Activated CD4-positive, CD25-positive, alpha-beta regulatory T cell treated with anti-CD3 and anti-CD28 coated beads, Interleukin-2, amount 50 U/mL, for 24 hours (primary cell): ENCODE data around the gene DCLRE1B.
"Not testable (repeated sequence)": the region's sequence is repeated elsewhere in the genome, so short reads cannot be mapped to it uniquely, and the experiment has no call there.

Experiments
- ATAC-seq, 2 donors: fragments of 150-1000 bp; cut with Tn5 transposase; one replicate each; pipeline ENCODE4 v1.10.0; 2021; ENCODE audit warnings: mild to moderate bottlenecking in 1 of 2, moderate library complexity in 1 of 2

The DCLRE1B gene

DNA sequence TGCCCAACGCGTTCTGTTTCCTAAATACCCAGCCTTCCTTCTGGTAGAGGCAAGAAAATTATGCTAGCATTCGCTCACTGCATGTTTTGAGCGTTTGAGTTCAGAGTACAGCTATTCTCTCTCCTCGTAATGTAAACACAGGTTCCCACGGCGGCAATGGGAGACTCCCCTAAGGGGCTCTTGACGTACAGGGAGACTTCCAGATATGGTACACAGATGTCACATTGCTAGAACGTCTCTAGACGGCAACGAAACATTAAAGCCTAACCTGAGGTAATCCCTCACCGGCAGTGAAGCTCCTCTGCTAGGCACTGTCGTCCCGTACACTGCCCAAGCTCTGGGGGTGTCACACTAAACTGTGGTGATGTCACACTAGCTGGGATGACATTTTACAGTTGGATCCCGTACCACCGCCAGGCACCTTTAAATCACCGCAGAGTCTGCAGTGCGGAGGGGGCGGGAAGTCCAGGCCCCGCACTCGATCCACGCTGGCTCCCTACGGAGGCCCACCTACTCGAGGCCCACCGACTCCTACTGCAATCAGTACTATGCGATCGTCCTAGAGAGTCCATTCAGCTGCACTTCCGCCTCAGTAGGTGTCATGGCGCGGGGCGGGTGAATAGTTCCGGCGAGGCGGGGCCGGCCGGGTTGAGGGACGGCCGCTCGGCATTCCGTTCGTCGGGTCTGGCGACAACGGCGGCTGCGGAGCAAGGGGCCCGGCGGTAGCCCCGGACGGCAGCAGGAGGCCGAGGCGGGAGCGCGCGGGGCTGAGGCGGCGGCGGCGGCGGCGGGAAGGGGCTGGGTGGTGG lies 24.0 kb downstream of the DCLRE1B start, which contains the start of gene HIPK1:
TSS of gene HIPK1 (plus strand) at position 384 of the 809 bp plus-strand sequence.
- ATAC-seq: peak; percentile 77 to 84

DNA sequence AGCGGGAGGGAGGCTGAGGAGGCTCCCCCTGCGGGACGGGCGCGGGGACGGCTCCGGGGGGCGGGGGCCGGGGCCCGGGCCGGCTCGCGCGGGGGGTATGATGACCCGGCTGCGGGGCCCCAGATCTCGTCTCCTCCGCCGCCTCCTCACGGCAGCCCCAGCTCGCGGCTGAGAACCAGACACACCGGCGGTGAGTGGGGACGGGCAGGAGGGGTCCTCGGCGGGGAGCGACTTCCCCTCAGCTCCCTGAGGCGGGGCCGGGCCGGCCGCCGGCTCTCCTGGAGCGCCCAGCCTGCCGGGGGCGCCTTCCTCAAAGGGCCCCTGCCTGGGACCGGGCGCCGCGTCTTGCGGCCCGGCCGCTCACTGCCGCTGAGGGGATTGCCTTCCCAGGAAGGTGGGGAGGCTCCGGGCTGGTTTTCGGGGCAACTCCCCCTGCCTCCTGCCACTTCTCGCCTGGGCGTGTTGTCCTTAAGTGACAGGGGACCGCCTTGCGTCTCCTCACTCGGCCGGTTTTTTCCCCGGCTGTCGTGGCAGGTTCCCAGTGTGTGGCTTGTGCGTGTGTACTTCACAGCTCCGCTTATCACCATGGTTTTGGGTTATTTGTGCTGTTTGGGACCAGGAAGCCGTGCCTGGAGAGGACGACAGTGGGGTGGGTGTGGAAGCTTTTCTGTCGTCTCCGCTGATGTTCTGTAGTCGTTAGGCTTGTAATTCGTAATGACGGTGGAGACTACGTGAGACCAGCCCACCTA lies 24.8 kb downstream of the DCLRE1B start:
- peak; percentile 33 to 34 for ATAC-seq

DNA sequence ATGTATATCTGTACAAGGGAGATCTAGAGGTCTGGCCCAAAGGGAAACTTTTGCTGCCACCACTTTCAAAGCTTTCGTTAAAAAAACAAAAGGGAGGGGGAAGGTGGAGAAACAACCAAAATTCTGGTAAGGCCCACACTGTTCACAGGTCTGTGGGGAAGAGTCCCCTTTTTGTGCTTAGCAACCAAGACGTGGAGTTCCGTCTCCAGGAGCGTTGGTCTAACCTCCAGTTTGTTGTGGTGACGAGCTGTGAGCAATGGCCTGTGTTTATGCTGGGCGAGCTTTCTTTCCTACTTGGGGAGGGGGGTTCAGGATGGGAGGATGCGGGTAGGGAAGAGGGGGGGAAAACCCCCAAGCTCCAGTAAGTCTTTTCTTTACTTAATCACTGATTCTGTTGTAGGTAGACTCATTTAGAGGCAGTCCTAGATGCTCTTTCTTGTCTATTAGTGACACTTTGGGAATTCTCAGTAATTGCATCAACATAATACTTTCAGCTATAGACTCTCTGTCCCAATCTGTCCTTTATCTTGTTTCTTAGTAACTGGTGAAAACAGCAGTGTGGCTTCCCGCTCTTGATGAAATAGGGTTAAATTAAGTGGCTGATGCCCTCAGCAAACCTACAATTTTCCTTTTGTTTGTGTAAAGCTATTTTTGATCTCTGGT lies 25.5 kb downstream of the DCLRE1B start:
- ATAC-seq: peak; percentile 36 to 38

DNA sequence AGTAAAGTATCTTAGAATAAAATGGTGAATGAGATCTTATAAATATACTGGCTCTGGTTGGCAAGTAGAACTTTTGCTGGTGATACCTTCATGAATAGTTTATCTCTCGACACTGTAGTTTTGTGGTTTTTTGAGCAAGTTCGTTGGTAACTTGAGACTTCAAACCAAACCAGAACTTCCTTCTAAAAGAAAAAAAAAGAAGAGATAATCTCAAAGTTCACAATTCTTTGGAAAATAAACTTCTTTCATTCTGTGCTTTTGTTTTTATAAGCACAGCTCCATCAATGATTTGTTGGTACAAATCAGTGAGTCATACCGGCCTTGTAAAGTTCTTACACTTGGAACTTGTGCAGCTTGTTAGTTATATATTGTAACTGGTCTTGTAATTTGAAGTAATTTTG lies 26.3 kb downstream of the DCLRE1B start:
- ATAC-seq: no peak

DNA sequence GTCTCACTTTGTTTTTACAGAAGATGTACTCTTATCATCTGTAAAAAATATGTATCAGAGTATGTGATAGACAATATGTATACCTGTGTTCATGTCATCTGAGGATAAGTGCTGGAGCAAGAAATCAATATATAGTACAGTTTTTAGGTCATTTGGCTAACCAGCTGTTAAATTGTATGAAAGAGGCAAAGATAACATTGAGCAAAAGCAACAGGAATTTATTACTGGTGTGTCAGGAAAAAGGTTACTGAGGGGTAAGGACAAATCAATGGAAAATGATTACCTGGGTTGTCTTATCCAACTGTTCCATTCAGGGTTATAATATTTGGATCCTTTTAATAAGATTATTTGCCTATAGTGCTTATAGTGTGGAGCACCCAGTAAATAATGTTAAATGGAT lies 28.9 kb downstream of the DCLRE1B start:
- no peak for ATAC-seq

DNA sequence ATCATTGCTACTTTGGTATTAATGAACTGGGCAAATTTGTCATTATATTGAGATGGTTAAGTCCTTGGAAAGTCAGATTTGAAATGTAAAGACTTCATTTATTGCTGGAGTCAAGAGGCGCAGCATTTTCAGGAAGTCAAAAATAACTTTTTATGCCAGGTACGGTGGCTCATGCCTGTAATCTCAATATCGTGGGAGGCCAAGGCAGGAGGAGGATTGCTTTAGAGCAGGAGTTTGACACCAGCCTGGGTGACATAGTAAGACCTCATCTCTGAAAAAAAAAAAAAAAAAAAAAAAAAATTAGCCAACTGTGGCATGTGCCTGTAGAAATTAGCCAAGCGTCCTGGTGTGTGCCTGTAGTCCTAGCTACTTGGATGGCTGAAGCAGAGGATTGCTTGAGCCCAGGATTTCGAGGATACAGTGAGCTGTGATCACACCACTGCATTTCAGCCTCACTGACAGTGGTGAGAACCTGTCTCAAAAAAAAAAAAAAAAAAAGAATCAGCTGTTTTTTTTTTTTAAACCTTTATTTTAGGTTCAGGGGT lies 29.5 kb downstream of the DCLRE1B start:
- no peak for ATAC-seq

DNA sequence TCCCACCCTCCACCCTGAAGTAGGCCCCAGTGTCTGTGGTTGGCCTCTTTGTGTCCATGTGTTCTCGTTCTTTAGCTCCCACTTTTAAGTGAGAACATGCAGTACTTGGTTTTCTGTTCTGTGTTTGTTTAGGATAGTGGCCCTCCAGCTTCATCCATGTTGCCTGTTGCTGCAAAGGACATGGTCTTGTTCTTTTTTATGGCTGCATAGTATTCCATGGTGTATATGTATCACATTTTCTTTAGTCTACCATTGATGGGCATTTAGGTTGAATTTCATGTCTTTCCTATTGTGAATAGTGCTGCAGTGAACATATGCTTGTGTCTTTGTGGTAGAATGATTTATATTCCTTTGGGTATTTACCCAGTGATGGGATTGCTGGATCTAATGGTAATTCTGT lies 30.1 kb downstream of the DCLRE1B start:
- ATAC-seq: no peak

DNA sequence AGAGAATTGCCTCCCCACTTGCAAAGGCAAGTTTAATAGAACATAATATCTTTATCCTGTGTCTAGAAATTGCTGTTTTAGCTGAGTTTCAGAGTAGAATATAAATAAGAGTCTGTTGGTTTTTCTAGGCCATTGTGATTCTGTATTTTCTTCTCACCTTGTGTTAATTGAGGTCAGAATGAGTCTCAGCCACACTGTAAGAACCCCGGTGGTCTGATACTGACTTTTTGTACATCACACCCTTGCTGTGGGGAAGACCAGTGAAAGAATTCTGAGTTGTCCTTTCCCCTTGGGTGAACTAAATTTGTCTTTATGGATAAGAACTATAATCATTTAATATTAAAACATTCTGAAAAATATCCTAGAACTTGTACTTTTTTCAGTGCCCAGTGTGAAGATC lies 30.8 kb downstream of the DCLRE1B start:
- peak in 1 of 2 donors; percentile 36 for ATAC-seq

DNA sequence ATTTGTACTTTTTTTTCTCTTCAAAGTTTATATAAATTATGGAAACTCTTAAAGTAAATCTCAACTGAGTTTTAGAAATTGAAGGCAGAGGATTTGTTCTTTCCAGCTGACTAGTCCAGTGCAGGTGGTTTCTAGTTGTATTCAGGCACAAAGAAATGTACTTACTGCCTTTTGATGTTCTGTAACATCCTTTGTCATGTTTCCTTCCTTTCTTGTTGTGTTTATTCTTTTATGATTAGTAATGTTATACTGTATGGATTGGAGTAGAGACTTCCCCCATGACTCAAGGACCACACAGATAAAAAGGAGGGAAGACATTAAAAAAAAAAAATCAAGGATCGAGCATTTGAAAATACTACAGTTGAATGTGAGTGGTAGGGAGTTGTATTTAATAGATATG lies 32.0 kb downstream of the DCLRE1B start:
- ATAC-seq: no peak

DNA sequence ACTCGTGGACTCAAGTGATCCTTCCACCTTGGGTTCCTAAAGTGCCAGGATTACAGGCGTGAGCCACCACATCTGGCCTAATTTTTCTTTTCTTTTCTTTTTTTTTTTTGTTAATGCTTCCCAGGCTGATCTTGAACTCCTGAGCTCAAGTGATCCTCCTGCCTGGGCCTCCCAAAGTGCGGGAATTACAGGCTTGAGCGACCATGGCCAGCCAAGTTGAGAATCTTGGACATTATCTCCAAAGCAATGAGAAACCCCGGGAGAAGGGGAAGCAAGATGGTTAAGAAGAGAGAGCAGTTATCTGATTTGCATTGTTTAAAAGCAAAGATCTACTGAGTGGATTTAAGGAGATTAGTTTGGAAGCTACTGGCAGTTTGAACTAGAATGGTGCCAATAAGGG lies 33.1 kb downstream of the DCLRE1B start:
- no peak for ATAC-seq

DNA sequence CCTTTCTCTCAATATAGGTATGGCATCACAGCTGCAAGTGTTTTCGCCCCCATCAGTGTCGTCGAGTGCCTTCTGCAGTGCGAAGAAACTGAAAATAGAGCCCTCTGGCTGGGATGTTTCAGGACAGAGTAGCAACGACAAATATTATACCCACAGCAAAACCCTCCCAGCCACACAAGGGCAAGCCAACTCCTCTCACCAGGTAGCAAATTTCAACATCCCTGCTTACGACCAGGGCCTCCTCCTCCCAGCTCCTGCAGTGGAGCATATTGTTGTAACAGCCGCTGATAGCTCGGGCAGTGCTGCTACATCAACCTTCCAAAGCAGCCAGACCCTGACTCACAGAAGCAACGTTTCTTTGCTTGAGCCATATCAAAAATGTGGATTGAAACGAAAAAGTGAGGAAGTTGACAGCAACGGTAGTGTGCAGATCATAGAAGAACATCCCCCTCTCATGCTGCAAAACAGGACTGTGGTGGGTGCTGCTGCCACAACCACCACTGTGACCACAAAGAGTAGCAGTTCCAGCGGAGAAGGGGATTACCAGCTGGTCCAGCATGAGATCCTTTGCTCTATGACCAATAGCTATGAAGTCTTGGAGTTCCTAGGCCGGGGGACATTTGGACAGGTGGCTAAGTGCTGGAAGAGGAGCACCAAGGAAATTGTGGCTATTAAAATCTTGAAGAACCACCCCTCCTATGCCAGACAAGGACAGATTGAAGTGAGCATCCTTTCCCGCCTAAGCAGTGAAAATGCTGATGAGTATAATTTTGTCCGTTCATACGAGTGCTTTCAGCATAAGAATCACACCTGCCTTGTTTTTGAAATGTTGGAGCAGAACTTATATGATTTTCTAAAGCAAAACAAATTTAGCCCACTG lies 35.5 kb downstream of the DCLRE1B start:
- ATAC-seq: peak; percentile 48 to 59

DNA sequence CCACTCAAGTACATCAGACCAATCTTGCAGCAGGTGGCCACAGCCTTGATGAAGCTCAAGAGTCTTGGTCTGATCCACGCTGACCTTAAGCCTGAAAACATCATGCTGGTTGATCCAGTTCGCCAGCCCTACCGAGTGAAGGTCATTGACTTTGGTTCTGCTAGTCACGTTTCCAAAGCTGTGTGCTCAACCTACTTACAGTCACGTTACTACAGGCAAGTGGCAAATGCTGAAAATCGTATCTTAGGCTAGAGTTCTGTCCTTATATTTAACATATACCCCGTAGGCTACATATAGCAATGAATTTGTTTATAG lies 36.1 kb downstream of the DCLRE1B start:
- no peak for ATAC-seq

DNA sequence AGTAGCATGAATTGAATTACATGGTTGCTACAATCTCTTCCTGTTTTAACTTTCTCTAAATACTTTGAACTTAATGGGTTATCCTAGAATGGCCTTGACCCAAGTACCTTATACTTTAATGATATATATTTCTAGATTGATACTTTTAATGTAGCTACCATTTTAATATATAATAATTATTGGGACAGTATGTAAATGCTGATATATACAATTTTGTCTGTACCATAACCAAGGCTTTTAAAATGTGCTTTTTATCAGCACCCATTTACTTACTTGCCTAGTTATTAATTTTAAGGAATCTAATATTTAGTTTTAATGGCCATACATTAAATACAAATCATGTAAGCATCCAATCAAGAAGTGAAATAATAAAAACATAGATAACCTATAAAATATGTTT lies 37.4 kb downstream of the DCLRE1B start:
- ATAC-seq: no peak

DNA sequence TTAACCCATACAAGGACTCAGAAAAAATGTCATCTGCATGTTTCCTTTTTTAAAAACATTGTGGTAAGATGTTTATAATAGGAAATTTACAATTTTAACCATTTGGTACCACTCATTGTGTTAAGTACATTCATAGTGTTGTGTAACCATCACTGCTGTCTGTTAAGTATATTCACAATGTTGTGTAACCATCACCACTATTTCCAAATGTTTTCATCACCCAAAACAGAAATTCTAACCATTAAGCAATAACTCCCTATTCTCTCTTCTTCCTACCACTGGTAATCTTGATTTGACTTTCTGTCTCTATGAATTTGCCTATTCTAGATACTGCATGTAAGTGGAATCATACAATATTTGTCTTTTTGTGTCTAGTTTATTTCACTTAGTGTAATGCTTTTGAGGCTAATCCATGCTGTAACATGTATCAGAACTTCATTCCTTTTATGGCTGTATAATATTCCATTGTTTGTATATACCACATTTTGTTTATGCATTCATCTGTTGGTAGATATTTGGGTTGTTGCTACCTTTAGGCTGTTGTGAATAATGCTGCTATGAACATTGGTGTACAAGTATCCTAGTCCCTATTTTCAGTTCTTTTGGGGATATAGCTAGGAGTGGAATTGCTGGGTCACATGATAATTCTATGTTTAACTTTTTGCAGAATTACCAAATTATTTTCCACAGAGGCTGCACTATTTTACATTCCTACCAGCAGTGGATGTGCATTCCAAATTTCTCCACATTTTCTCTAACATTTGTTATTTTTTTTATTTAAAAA lies 38.1 kb downstream of the DCLRE1B start:
- no peak for ATAC-seq

DNA sequence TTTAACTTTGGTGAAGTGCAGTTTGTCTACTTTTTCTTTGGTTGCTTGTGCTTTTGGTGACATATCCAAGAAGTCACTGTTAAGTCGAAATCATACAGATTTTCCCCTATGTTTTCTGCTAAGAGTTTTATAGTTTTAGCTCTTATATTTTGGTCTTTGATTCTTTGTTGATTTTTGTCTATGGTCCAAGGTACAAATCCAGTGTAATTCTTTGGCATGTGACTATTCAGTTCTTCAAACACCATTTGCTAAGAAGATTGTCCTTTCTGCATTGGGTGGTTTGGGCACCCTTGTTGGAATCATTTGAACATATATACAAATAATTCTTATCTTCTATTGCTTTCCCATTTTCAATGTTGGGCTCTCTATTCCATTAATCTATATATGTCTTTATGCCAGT lies 40.2 kb downstream of the DCLRE1B start:
- no peak for ATAC-seq

DNA sequence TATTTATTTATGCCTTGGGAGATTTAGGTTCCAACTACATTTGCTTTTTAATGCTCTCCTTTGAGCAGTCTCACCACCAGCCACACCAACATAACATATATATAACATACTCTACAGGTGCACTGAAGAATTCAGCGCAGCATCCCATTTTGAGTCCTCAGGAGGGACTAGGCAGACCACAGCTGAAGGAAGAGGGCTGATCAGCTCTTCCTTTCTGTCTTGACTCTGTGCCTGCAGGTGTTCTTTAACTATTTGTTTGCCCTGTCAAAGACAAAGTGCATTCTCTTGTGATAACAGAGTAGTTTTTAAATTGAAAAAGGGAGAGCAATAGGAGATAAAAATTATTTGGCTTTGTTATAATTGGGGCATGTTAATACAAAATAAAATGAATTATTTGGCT lies 41.0 kb downstream of the DCLRE1B start:
- no peak for ATAC-seq

DNA sequence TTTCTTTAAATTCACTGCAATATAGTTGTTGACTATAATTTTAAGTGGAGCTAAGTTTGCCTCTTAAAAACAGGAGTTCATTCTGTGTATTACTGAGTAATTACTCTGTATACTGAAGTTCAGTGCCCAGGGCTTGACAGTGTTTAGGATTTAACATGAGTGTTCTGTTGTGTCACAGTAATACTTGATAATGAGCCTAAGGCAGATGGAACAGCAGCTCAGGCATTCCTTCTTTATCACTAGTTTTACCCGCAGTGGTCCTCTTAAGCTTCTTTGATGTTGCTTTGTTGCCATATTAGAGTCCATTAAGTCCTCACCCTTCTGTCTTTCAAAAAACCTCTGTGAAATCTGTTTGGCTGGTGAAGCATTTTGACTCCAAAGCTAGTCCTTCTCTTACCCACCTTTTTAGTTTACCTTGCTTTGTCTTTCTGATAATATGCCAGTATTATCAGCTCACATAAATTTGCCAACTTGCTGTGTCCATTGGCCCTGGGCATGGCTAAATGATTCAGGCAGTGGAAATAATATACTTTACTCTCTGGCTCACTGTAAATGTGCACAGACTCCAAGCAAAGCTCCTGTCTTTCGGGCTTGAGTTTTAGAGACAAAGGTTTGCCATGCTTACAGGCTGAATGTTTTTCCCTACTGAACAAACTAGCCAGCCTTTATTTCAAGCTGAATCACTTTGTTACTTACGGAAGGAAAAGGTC lies 41.7 kb downstream of the DCLRE1B start:
- ATAC-seq: peak; percentile 50 to 54

DNA sequence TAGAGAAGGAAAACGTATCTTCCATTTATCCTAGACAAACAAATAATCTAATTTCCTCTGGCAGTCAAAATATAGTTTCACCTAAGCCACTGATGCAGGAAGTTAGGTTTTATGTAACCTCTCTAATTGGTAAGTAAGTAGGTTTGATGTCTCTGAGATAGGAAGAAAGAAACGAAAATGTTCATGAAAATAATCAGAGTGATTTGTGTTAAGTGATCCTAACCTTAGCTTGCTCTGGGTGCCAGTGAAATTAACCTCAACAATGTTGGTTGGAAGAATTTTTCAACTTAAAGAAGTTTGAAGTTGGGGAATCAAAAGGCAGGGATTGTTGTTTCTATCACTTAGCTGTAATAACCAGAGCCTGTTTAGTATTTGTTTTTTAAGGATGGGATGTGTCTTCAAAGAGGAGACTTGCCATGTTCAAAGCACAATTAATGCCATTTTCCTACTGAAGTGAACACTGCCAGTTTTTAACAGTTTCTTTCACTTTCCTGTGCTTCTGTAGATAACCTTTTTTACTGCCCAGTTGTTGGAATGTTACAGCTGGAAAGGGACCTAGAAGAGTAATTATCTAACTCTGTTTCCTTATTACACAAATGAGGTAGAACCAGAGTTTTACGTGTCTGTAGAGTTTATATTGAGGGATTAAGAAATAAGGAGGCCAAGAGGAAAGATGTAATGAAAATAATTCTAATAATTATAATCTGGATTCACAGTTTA lies 42.4 kb downstream of the DCLRE1B start:
- no peak for ATAC-seq

DNA sequence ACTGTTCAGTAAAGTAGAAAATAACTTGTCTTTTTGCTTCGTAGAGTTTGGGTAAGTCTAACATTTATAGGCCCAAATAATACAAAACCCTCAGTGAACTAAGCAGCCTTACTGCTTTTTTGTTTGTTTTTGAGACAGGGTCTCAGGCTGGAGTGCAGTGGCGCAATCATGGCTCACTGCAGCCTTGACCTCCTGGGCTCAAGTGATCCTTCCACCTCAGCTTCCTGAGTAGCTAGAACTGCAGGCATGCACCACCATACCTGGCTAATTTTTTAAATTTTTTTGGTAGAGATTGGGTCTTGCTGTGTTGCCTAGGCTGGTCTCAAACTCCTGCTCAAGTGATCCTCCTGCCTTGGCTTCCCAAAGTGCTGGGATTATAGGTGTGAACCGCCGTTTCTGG lies 43.0 kb downstream of the DCLRE1B start:
- ATAC-seq: not testable (repeated sequence)

DNA sequence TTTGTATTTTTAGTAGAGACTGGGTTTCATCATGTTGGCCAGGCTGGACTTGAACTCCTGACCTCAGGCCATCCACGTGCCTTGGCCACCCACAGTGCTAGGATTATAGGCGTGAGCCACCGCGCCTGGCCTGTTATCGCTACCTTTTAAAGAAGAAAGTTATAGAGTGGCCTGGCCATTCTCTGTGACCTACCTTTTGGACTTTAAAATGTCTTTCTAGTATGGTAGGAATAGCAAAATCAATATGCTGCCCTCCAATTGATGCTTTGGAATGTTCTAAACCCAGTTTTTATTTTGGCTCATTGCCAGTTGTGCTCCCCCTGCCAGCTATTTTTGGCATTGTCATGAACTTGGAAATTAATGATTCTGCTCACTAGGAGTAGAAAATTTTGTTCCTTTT lies 43.9 kb downstream of the DCLRE1B start:
- no peak for ATAC-seq
